Omental fat pad (tissue), 4 donors: ENCODE results near the gene GTF2A1. TPM values are rescaled to one million over a fixed set of nuclear protein-coding genes. Genes with fewer than 3 reads are reported as not detected.

Experiments
- ATAC-seq: fragments of 150-250 bp; one replicate; pipeline ENCODE4 v1.9.1; 2016; ENCODE audit warnings: mild to moderate bottlenecking, moderate library complexity; ENCODE audit not compliant: low FRiP score
- DNase-seq: peaks from one replicate; pipeline ENCODE4 v3.0.0-alpha.2; 2019; ENCODE audit warnings: low spot score
- CTCF ChIP-seq, 3 donors: fragments of 450-650 bp; IDR thresholded peaks; one replicate each; pipeline ENCODE4 v1.5.1; 2016 to 2017; ENCODE audit warnings: antibody characterized with exemption in 3 of 3, mild to moderate bottlenecking in 3 of 3, moderate library complexity in 2 of 3
- small RNA-seq: library from RNA; depleted of rRNA; stranded (forward); fragments of <200 nt; gene quantifications from one replicate; pipeline ENCODE3, GENCODE V24; 2016
- total RNA-seq, 4 donors: library from RNA; depleted of rRNA; stranded (reverse); fragments of >200 nt; gene quantifications; one replicate each; pipeline ENCODE4 v1.1.0, GENCODE V29; 2016

The GTF2A1 gene
- total RNA-seq, 4 donors from 2014 or later, result 17.4 to 32.0 (median 22.8) TPM

GRCh38 chr14:81129242-81129641 lies 91.5 kb downstream of the GTF2A1 start:
- DNase-seq (no peak), ATAC-seq (no peak)
- no peak for TF ChIP-seq CTCF (IDR thresholded peaks at IDR 0.05)

- ATAC-seq (no peak), DNase-seq (no peak)
- TF ChIP-seq CTCF (IDR thresholded peaks at IDR 0.05), result no peak
Measured at GRCh38 chr14:81127785-81128184, 93.0 kb downstream of the GTF2A1 start.

GRCh38 chr14:81125536-81125935 lies 95.2 kb downstream of the GTF2A1 start:
- no peak for DNase-seq
- ATAC-seq, result no peak
- no peak for TF ChIP-seq CTCF (IDR thresholded peaks at IDR 0.05)

Small RNA genes within 50 kb of the gene (small RNA-seq; reads per million reads assigned to genes)
- not detected for gene DYNLL1P1
- gene SNORA79, result 1.2 reads per million

Other genes starting within 250 kb of the GTF2A1 start
- 10 to 100 TPM in 3 of 4 donors, 1 to 10 TPM in 1; 8.0 to 31.4 (median 18.6) TPM for gene STON2, start 179.4 kb upstream of the GTF2A1 start, total RNA-seq